Right atrium auricular region (tissue), 2 donors: Measurements from ENCODE around the gene HCK. TPM values are rescaled to one million over a fixed set of nuclear protein-coding genes. Genes with fewer than 3 reads are reported as not detected.

Experiments used
- DNase-seq: peaks from one replicate; pipeline ENCODE4 v3.0.0-alpha.2; 2019; ENCODE audit warnings: low spot score
- H3K27ac ChIP-seq, 2 donors: fragments of 200-600 bp; sonication (generic); 1 replicate in 1 of 2; 2 replicates in 1 of 2; pipeline ENCODE4 v1.5.1; 2016 to 2019
- H3K27me3 ChIP-seq, 2 donors: fragments of 200-600 bp; sonication (generic); one replicate each; pipeline versions ENCODE4 v1.5.1 to v1.6.0; 2017 to 2019
- H3K36me3 ChIP-seq: fragments of 200-600 bp; sonication (generic); one replicate; pipeline ENCODE4 v1.5.1; 2016
- H3K4me1 ChIP-seq, 2 donors: fragments of 200-600 bp; sonication (generic); one replicate each; pipeline versions ENCODE4 v1.5.1 to v1.6.0; 2017 to 2019
- H3K4me3 ChIP-seq, 2 donors: fragments of 200-600 bp; sonication (generic); 1 replicate in 1 of 2; 2 replicates in 1 of 2; pipeline ENCODE4 v1.5.1; 2017 to 2019; ENCODE audit warnings: mild to moderate bottlenecking in 1 of 2, moderate library complexity in 1 of 2
- H3K9me3 ChIP-seq, 2 donors: fragments of 200-600 bp; sonication (generic); one replicate each; pipeline ENCODE4 v1.5.1; 2019
- CTCF ChIP-seq, 2 donors: fragments of 200-600 bp; sonication (generic); IDR thresholded peaks; one replicate each; pipeline ENCODE4 v1.5.1; 2019; ENCODE audit warnings: antibody characterized with exemption in 2 of 2
- total RNA-seq, 2 donors: library from RNA; depleted of rRNA; stranded (reverse); fragments of >200 nt; gene quantifications; one replicate each; pipeline ENCODE4 v1.1.0, GENCODE V29; 2016

HCK gene
- total RNA-seq, 2 donors from 2014 or later: 2.3 to 9.2 TPM

DNA sequence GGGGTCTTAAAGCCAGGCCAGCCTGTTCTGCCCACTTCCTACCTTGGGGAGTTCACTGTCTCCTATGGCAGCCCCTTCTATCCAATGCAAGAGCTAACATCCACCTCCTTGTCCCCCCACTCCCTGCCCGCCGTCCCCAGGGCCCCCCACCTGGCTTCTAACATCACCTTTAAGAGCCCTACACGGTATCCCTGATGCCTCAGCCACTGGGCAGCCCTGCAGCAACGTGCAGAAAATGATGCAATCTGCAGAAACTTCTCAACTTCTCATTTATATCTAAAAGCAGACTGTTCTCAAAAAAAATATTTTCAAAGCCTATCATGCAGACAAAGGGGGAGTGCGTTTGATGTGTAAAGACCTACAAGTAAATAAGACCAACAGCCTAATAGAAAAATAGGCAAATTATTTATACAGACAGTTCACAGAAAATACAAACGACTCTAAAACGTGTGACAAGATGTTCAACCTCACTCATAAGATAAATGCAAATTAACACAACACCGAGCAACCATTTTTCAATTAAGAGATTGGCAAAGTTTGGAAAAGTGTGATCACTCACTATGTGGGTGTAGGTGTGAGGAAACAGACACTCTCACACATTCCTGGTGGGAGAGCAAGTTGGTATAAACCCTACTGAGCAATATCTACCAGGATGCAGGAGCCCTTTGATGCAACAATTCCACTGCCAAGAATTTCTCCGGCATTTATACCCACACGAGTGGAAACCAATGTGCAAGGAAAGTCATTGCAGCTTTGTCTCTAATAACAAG lies 15.1 kb upstream of the HCK start:
- no peak overlapping the region for H3K27ac ChIP-seq
- H3K4me1 ChIP-seq: peaks cover 0 to under 1% of the 10 kb centered on the region in 2 donors
- no peaks in the 10 kb centered on the region for H3K27me3 ChIP-seq
- peaks cover 0 to 5% of the 10 kb centered on the region in 2 donors for H3K9me3 ChIP-seq
- H3K4me3 ChIP-seq: no peak overlapping the region
- H3K36me3 ChIP-seq: no peaks in the 10 kb centered on the region
- DNase-seq: no peak
- no peak for TF ChIP-seq CTCF (IDR thresholded peaks at IDR 0.05)

- H3K27me3 ChIP-seq: no peaks in the 10 kb centered on the region
- TF ChIP-seq CTCF (IDR thresholded peaks at IDR 0.05): no peak
- no peaks in the 10 kb centered on the region for H3K36me3 ChIP-seq
- no peak overlapping the region for H3K27ac ChIP-seq
- H3K9me3 ChIP-seq: peaks cover 0 to 5% of the 10 kb centered on the region in 2 donors
- no peak overlapping the region for H3K4me3 ChIP-seq
- no peaks in the 10 kb centered on the region for H3K4me1 ChIP-seq
- no peak for DNase-seq
Measured at GRCh38 chr20:32037929-32038328, 14.1 kb upstream of the HCK start.

DNA sequence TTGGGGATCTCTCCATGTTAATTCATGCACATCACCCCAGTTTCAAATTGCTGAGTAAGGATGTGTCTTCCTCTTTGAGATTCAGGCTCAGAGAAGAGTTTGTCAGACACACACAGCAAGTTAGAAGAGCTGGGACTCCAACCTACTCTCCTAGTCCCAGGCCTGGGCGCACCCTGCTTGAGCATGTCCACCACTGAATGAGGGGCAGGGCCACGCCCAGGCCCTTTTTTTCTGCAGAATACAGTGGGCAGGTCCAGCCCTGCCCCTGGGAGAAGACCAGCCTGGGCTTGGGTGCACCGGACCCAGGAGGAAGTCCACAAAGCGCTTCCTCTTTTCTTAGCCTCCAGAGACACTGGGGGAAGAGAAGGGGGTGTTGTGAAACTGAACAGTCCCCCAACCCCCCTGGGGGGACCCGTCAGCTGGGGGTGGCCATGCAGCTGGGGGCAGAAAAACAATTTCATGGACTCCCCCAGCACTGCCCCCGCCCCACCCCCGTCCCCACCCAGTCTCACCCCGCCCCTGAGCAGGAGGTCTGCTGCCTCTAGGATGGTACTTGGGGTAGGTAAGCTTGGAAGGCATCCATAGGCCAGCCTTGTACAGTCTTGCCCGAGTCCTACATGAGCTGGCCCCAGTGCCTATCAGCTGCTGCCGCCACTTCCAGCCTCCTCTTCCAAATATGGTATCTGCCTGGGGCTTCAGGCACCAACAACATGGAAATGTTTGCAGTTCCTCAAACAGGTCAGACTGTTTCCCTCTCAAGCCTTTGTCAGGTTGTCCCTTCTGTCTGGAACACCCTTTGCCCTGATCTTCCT lies 11.7 kb upstream of the HCK start:
- no peak for TF ChIP-seq CTCF (IDR thresholded peaks at IDR 0.05)

GRCh38 chr20:32045999-32046398 lies 6.0 kb upstream of the HCK start:
- H3K27ac ChIP-seq: no peak overlapping the region
- TF ChIP-seq CTCF (IDR thresholded peaks at IDR 0.05): no peak
- H3K4me1 ChIP-seq: peaks cover 0 to 1% of the 10 kb centered on the region in 2 donors
- H3K9me3 ChIP-seq: no peaks in the 10 kb centered on the region
- no peaks in the 10 kb centered on the region for H3K27me3 ChIP-seq
- no peak for DNase-seq
- H3K36me3 ChIP-seq: no peaks in the 10 kb centered on the region
- H3K4me3 ChIP-seq: no peak overlapping the region

More for the DNA sequence above, 11.7 kb upstream of the HCK start:
- H3K4me1 ChIP-seq: no peaks in the 10 kb centered on the region
- H3K36me3 ChIP-seq: no peaks in the 10 kb centered on the region
- no peak for DNase-seq
- no peak overlapping the region for H3K4me3 ChIP-seq
- no peak overlapping the region for H3K27ac ChIP-seq
- H3K9me3 ChIP-seq: peaks cover 0 to 5% of the 10 kb centered on the region in 2 donors
- H3K27me3 ChIP-seq: no peaks in the 10 kb centered on the region

DNA sequence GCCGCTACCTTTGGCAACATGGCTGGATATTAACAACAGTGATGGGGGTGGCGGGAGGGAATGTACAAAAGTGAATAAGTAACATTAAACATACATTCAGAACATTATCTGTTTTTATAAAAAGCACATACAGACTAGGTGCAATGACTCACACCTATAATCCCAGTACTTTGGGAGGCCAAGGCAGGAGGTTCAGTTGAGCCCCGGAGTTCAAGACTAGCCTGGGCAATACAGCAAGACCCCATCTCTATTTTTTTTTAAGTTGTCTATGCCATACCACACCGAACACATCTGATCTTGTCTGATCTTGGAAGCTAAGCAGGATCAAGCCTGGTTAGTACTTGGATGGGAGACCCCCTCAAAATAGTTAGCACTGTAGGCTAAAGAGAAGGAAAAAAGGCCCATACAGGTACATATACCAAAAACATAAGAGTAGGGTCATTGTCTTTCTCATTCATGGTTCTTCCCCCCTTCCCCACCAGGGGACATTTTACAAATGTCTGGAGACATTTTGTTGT lies 1.7 kb upstream of the HCK start:
- Histone ChIP-seq H3K9me3 (no peaks in the 10 kb centered on the region), H3K4me3 (no peak overlapping the region), H3K27ac (no peak overlapping the region), H3K4me1 (peaks cover 0 to 19% of the 10 kb centered on the region in 2 donors), H3K27me3 (peaks cover 9 to 10% of the 10 kb centered on the region in 2 donors), H3K36me3 (no peaks in the 10 kb centered on the region)
- DNase-seq: no peak
- TF ChIP-seq CTCF (IDR thresholded peaks at IDR 0.05): no peak
